ENCODE data around the gene PDZRN3. TPM values are rescaled to one million over a fixed set of nuclear protein-coding genes. Genes with fewer than 3 reads are reported as not detected.
A peak's percentile ranks its signal among the peaks of the same experiment; 100 is the strongest.

The PDZRN3 gene
- total and polyA plus RNA-seq, 12 donors, result 17.7 to 143 (median 74.6) TPM

DNA sequence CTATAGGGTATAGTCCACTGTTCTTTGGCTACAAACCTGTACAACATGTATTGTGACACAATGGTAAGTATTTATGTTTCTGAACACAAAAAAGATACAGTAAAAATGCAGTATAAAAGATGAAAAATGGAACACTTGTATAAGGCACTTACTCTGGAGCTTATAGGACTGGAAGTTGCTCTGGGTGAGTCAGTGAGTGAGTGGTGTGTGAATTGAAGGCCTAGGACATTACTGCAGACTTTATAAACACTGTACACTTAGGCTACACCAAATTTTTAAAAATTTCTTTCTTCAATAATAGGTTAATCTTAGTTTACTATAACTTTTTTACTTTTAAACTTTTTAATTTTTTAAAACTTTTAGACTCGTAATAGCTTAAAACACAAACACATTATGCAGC lies 10.5 kb upstream of the PDZRN3 start:
- Histone ChIP-seq H3K9me3 (no peaks in the 10 kb centered on the region), H3K4me3 (no peak overlapping the region), H3K27ac (no peak overlapping the region), H3K4me1 (no peaks in the 10 kb centered on the region), H3K27me3 (no peaks in the 10 kb centered on the region), H3K36me3 (no peaks in the 10 kb centered on the region)
- TF ChIP-seq, protein P1, sequence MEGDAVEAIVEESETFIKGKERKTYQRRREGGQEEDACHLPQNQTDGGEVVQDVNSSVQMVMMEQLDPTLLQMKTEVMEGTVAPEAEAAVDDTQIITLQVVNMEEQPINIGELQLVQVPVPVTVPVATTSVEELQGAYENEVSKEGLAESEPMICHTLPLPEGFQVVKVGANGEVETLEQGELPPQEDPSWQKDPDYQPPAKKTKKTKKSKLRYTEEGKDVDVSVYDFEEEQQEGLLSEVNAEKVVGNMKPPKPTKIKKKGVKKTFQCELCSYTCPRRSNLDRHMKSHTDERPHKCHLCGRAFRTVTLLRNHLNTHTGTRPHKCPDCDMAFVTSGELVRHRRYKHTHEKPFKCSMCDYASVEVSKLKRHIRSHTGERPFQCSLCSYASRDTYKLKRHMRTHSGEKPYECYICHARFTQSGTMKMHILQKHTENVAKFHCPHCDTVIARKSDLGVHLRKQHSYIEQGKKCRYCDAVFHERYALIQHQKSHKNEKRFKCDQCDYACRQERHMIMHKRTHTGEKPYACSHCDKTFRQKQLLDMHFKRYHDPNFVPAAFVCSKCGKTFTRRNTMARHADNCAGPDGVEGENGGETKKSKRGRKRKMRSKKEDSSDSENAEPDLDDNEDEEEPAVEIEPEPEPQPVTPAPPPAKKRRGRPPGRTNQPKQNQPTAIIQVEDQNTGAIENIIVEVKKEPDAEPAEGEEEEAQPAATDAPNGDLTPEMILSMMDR (IDR thresholded peaks at IDR 0.05), result no peak
- intact Hi-C loops (cut with DNase I), result loop anchor here in 1 of 10 donors (10.0 kb wide), 1 partner anchor 200 kb away; no protein-coding TSS in a partner anchor
- DNase-seq, result no peak
- WGBS, 2 donors, result 0 to 99% methylated on average over 1 of the region's 1 CpG
- ATAC-seq, result no peak

DNA sequence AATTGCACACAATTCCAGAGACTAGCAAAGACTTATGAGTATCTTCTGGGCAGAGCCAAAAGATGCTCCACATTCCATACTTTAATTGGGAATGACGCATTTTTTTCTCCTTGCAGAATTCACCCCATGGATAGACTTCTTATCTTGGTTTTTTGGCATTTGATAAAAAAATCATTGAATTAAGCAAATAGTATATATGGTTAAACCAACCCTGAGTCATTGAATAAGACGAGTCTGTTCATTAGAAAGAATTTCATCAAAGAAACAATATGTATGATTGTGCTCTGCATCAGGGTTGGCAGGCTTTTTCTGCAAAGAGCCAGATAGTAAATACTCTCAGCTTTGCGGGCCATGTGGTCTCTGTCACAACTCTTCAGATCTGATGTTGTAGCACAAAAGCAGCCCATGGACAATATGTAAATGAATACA lies 9.2 kb upstream of the PDZRN3 start:
- no peak overlapping the region for H3K4me3 ChIP-seq
- no peak for DNase-seq
- no peaks in the 10 kb centered on the region for H3K36me3 ChIP-seq
- TF ChIP-seq, protein P1 (IDR thresholded peaks at IDR 0.05), result no peak
- no peak overlapping the region for H3K27ac ChIP-seq
- H3K9me3 ChIP-seq, result no peaks in the 10 kb centered on the region
- ATAC-seq, result no peak
- WGBS, 2 donors, result 77 to 87% methylated on average over 3 of the region's 3 CpGs
- no peaks in the 10 kb centered on the region for H3K27me3 ChIP-seq
- intact Hi-C loops (cut with DNase I), result loop anchor here in 2 of 10 donors (5.0 to 10.0 kb wide), 2 partner anchors 201 to 213 kb away; no protein-coding TSS in a partner anchor
- no peaks in the 10 kb centered on the region for H3K4me1 ChIP-seq

DNA sequence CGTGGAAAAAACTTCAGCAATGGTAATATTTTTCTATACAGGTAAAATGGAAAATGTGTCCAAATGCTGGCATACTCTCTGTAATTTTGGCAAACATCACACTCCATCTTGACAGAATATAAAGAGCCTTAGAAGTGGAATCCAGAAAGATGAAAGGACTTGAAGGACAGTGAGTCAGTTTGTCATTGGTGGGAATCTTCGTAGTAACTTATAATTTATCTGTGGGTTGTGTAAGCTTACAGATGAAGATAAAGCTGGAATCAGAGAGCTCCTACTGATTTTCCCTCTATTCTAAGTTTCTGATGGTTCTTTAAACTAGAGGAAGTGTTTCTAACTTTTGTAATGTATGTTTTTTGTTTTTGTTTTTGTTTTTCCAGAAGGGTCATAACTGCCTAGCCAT lies 8.7 kb upstream of the PDZRN3 start:
- ATAC-seq, result no peak
- Histone ChIP-seq H3K4me3 (no peak overlapping the region), H3K4me1 (no peaks in the 10 kb centered on the region), H3K36me3 (no peaks in the 10 kb centered on the region), H3K27me3 (no peaks in the 10 kb centered on the region), H3K27ac (no peak overlapping the region), H3K9me3 (no peaks in the 10 kb centered on the region)
- TF ChIP-seq, protein P1 (IDR thresholded peaks at IDR 0.05), result no peak
- no peak for DNase-seq
- WGBS, 2 donors, result 78 to 81% methylated on average over 2 of the region's 2 CpGs
- intact Hi-C loops (cut with DNase I), result loop anchor here in 2 of 10 donors (5.0 to 10.0 kb wide), 2 partner anchors 201 to 214 kb away; no protein-coding TSS in a partner anchor

DNA sequence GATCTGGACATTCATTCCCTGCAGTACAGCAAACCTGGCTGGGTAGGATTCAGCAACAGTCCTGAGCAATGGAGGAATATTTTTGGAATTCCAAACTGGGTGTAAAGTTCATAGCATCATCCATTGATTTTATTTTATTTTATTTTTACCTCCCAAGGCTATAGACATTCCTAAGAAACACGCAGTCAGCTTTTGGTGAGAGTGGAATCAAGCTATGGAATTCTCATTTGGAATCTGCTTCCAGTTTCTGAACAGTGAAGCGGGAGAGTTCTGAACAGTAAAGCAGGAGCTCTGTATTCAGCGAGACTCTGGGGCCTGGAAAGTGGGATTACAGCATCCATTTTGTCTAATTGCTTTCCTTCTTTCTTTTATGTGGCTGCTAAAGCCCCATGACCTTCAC lies 1.4 kb upstream of the PDZRN3 start:
- TF ChIP-seq, protein P1 (IDR thresholded peaks at IDR 0.05), result no peak
- Histone ChIP-seq H3K27ac (peak overlapping the region in 9 of 10 donors; percentile 82 to 96 (median 91)), H3K36me3 (no peaks in the 10 kb centered on the region), H3K4me3 (peak overlapping the region in 9 of 10 donors; percentile 58 to 69 (median 65)), H3K27me3 (peaks cover 0 to 33% (median 0%) of the 10 kb centered on the region in 7 donors), H3K4me1 (peaks cover 0 to 41% (median 18%) of the 10 kb centered on the region in 9 donors), H3K9me3 (no peaks in the 10 kb centered on the region)
- intact Hi-C loops (cut with DNase I), result loop anchor here in 7 of 10 donors (5.0 to 10.0 kb wide), 7 partner anchors 104 to 221 kb away; no protein-coding TSS in a partner anchor
- ATAC-seq (no peak), DNase-seq (no peak)
- WGBS, 2 donors, result 61 to 74% methylated on average over 3 of the region's 3 CpGs
